Right kidney (tissue), 1 donor: ENCODE results near the gene OGDH.
A peak's percentile ranks its signal among the peaks of the same experiment; 100 is the strongest.

ENCODE experiments used
- DNase-seq: peaks from one replicate; pipeline ENCODE4 v3.0.0-alpha.2; 2016

The OGDH gene

DNA sequence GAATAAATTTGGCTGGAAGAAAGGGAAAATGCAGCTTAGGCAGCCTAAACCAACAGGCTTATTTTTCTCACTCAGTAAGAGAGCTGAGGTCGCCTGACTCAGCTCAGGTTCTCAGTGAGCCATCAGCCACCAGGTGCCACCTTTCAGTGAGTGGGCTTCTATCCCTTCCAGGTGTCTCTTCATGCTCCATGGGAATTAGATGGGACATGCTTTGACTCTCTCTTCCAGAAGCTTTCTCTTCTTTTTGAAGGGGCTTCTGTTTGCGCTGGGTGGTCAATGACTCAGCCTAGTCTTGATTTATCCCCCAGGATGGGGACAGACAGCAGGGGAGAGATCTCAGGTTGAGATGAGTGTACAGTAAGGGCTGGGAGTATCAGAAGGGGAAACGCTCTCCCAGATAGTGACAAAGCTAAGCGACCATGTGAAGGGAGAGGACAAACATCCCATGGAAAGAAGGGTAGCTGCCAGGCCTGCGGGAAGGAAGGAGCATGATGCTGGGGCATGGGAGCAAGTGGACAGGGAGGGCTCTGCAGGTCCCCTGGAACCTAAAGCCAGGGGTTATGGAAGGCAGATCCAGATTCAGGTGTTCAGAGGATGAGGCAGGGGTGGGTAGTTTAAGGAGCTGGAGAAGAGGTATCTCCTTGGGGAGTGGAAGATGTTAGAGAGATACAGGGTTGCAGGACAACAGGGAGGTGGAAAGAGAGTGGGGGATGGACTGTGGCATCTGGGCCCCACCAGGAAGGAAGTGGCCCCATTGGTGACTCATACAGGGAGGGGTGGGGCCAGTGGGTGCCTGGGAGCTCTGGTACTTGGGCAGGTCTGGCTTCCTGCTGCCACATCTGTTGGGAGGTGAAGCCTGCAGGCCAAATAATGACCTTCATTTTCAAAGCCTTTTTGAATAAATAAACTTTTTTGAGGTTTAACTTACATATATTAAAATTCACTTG lies 32.5 kb downstream of the OGDH start:
- no peak for DNase-seq

DNA sequence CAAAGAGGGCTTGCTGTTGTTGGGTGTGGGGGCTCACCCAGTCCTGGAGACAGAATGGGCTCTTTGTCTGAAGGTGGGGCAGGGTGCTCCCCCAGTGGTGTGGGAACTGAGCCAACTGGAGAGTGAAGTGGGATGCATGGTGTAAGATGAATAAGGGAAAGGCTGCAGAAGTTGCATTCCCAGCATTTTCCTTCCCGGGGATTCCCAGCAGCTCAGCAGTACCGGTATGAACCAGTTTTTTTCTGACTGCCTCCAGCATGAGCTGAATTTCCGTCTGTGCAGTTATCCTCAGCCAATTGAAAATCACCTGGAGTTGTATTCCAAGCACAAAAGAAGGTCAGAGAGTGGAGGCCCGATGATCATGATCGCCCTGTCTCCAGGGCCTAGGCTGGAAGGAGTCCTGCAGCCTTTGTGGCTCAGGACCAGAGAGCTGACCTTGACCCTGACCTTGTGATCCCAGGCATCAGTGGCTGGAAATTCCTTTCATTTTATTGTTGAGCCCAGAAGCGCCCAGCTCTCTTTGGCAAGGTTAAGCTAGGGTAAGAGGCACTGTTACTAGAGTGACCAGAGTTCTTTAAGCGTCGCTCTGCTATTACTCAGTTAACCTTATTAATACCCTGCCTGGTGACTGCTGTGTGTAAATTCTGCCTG lies 33.4 kb downstream of the OGDH start:
- DNase-seq: peak; percentile 46

DNA sequence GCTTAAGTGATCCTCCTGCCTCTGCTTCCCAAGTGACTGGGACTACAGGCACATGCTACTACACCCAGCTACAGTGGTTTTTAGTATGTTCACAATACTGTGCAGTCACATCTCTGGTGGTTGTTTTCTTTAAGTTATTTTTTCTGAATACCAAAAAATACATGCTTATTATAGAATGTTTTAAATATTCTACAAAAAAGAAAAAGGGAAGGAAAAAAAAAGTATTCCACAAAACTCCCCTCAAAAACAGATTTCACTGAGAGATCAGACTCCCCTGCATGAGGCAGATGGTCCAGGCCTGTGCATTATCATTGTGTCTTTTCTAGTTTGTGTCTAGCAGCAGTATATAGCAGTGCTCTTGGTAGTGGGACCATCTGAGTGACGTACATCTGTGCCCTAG lies 36.8 kb downstream of the OGDH start:
- DNase-seq: no peak

DNA sequence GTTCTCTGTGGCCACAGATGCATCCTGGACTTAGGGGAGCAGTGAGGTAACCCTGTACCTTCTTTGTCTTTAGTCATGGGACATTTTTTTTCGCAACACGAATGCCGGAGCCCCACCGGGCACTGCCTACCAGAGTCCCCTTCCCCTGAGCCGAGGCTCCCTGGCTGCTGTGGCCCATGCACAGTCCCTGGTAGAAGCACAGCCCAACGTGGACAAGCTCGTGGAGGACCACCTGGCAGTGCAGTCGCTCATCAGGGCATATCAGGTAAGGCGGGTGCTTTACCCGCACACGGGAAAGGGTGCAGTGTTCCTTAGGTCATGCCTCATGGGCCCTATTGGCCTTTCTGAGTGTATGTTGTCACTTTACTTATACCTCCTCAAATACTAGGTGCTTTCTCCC lies 38.8 kb downstream of the OGDH start:
- DNase-seq: no peak

DNA sequence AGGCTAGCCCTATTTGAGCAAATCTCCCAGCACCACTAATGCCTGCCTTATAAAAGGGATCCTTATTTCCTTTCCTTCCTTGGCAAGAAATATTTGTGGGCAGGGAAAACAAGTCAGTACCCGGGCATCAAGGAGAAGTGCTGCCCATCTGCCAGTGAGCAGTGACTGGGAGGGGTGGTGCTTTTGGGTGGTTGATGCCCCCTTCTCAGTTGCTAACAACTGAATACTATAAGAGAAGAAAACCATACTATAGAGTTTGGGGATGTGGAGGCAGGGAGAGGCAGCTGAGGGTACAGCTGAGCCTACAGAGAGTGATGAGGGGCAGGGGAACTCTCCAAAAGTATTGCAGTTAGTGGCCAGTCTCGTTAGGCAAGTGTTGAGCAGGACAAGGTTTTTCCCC lies 39.3 kb downstream of the OGDH start:
- no peak for DNase-seq

DNA sequence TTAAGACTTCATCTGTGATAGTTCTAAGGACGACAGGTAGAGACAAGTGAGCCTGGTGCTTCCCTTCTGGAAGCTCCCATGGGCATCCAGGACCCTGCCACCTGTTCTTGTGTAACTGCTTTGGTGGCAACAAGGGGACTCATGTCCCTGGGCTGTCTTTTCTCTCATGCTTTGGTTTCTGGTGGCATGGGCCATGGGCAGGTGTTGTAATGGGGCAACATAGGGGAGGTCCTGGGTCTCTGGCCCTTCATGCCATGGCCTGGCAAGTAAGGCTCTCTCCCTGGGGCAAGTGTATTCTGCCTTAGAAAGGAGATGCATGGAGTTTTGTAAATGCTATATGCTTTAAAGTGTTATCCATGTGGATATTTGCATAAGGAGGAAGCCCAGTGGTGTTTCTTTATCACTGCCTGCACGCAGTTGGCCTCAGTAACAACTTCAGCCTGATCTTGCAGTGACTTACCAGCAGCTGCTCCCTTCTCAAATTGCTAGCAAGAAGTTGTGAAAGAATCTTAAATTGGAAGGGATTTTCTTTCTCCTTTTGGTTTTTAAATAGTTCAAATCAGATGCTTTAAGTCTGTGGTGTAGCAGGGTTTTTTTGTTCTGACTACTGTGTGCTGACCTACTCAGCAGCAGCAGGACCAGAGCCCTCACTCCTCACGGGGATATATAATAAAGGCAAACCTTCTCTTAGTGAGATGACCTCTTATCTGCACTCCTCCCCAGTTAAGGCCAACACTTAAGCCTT lies 39.9 kb downstream of the OGDH start:
- no peak for DNase-seq

DNA sequence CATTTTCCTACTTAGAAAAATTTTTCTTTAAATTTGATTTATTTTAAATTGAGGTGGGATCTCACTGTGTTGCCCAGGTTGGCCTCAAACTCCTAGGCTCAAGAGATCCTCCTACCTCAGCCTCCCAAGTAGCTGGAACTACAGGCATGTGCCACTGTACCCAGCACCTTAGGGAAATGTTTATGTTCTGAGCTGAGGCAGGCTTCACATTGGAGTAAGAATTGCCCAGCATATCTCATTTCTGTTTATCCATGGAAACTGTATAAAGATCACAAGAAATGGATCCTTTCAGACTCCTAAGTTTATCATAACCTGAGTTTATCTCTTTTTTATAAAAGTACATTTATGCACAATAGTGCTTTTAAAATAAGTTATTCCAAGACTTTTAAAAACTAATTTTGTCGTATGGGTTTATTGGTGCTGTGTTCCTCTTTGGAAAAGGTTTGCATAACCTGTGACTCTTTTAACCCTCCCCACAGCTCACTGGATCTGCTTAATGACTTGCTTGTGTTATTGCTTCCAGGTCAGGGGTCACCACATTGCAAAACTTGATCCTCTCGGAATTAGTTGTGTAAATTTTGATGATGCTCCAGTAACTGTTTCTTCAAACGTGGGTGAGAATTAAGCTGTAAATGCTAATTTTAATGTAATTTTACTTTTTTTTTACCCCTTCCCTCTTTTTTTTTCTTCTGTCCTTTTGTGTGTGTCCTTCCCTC lies 40.7 kb downstream of the OGDH start:
- no peak for DNase-seq

DNA sequence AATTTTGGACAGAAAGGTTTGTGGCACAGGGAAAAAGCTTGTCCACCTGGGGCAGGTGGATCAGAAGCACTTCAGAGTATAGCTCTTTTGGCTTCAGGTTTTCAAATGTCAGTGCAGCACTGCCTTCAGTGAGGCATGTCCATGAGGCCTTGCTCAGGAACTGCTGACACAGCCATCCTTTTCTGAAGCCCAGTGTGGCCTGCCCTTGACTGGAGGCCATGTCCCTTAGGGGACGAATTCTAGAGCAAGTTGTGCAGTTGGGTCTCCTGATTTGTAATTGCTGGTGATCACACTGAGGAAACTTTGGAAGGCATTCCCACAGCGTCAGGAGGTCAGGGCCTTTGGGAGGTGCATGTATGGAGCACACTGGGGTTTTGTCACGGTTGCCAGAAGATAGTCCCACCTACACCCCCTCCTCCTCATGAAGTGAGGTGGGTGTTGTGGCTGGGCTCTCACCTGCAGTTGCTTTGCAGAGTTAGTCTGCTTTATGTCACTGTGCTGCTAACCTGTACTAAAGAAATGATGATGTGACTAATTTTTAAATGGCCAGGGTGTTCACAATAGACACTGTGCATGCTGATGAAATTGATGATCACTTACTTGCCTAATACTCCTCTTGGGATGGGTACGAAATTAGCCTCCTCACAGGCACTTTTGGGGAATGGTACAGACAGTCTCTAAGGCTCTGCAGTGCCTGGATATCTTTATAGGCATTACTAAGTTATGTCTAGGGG lies 41.7 kb downstream of the OGDH start:
- DNase-seq: no peak

DNA sequence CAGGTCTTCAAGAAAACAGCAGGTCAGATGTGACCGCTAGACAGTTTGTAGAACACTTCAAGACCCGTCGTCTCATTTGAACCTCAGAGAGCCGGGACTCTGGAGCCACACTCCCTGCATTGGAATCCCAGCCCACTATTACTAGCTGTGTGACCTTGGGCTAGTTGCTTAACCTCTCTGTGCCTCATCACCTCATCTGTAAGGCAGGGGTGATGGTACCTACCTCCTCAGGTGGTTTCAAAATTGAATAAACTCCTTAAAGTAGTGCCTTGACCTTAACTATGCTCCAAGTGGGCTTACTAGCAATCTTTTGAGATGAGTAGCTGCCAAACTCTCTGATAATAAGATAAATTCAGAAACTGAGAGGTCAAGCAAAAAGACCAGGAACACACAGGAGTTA lies 43.8 kb downstream of the OGDH start:
- no peak for DNase-seq

DNA sequence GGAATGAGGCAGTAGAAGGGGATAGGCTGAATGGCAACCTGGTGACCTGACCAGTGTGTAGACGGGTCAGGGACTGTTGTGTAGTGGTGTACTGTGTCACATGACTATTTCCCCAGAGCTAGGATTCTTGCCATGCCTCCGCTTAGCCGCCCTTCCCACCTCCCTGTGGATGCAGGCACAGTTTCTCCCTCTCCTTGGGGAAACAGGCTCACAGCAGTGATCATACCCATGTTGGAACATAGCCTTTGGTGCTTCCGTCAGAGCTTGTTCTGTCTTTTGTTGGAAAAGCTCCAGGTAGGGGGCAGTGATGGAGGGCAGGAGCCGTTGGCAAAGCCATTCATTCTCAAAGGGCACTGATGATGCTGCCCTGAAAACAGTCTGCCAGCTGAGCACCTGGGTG lies 44.3 kb downstream of the OGDH start:
- no peak for DNase-seq

DNA sequence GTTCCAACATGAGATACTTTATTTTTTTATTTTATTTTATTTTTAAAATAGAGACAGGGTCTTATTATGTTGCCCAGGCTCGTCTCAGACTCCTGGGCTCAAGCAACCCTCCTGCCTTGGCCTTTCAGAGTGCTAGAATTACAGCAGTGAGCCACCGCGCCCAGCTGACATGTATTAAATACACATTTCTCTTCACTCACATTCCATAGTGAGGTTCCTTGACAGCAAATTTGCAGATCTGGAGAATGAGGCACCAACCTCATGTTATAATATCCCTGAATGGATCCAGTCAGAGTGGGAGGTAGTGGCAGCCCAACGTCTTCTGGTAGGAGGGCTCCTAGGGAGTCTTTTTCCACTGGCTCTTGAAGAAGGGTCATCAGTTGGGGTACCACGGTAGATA lies 46.1 kb downstream of the OGDH start:
- no peak for DNase-seq

DNA sequence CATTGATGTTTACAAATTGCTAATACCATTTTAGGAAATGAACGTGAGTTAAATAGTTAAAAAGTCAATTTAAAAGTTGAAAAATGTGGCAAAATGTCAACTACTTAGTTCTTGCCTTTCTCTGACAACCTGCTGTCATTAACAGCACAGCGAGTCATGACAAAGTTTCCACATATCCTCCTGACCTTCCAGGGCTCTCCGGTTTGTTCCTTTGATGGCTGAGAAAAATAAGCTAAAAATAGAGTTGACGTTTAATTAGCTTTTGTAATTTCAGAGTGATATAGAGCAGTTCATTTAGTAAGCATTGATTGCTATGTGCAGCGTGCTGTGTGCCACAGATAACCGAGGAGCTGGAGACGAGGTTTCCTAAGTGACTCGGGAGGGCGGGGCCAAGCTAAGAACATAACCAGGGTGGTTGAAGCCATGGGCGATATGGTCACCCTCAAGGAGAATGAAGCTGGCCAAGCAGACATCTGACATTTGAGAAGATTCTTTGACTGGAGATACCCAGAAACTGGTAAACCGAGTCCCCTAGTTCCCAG lies 47.9 kb downstream of the OGDH start:
- no peak for DNase-seq

DNA sequence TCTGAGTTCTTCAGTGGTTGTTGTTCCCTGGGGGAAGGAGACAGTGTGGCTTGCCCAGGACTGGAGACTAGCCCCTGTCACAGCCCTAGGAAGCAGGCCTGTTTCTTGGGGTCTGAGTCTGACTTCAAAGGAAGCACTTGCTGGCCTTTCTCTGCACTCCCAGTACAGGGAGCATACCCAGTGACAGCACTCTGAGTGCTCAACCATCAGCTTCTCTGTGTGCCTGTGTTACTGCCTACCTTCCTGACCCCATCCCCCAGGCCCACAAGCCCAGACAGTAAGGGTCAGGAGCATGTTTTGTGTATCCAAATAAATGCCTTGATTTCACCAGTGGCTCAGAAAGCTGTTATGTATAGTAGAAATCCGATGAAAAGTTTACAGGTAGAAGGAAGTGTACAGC lies 48.9 kb downstream of the OGDH start:
- DNase-seq: no peak

DNA sequence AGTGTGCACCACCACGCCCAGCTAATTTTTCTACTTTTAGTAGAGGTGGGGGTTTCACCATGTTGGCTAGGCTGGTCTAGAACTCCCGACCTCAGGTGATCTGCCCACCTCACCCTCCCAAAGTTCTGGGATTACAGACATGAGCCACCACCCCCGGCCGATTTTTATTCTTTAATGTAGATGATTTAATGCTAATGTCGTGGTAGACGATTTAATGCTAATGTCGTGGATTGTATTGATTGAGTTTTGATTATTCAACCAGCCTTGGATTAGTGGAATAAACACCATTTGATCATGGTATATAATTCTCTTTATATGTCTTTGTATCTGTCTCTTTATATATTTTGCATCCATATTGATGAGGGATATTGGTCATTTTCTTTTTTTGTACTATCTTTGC lies 52.6 kb downstream of the OGDH start:
- no peak for DNase-seq

DNA sequence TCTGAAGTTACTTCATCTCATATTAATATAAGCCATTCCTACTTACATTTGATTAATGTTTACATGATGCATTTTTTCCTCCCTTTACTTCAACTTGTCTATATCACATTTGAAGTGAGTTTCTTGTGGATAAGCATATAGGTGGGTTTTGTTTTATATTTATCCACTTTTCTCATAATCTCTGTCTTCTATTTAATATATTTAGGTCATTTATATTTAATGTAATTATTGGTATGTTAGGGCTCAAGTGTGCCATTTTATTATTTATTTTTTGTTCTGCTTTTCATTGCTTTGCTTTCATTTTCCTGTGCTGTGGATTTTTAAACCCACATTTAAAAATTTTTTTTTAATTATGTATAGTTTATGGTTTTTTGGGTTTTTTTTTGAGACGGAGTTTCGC lies 54.8 kb downstream of the OGDH start:
- DNase-seq: no peak

DNA sequence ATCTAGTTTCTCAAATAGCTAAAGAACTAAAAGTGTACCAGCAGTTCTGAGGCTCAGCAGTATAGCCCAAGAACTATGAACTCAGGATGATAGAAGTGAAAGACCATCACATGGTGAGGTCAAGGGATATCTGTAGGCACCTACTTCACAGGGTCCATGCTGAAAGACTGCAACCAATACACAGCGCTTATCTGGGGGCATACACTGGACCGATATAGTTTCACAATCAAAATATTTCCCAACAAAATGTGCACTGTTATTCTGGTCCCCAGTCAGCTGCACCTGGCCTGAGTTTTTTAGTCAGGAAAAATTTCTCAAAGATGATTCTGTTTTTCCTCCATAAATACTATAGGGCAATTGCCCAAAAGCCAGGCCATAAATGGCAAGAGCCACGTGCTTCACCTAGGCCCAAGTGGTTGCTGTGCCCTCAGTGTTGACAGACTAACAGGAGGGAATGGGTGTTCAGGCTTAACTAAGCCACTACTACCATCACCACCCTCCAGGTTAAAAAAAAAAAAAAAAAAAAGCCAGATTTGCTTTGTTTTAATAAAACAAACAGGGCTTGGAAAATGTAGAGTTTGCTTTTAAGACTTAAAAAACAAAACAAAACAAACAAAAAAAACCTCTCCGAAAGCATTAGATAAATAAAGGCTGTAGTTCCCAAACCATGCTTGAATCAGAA lies 58.5 kb downstream of the OGDH start:
- no peak for DNase-seq

DNA sequence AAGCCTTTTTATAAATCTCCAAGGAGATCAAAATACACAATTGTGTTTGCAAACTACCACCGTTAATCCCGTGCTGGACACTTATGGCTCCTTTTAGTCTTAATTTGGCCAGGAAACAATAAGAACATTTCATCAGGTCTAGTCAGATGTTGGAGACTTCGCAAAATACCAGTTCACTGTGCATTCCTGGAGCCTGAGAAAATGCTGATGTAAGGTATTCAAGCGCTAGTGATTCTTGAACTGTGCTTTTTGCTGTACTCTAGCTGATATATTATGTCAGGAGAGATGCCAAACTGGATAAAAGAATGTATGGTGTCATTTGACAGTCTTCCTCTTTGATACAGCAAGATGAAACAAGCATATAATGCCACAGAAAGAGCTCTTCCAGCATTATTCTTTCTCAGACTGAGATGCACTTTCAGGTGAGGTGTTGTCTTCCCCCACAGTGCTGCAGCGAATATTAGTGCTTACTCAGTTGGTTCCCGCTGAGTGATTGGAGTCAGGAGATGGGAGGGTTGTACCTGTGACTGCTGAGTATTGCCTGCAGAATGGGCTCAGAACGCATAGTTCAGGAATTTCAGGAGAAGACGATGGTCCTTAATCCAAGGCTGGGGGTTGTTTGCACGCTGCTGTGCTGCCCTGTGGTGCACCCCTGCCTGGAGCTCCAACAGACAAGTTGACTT lies 59.2 kb downstream of the OGDH start:
- DNase-seq: no peak

DNA sequence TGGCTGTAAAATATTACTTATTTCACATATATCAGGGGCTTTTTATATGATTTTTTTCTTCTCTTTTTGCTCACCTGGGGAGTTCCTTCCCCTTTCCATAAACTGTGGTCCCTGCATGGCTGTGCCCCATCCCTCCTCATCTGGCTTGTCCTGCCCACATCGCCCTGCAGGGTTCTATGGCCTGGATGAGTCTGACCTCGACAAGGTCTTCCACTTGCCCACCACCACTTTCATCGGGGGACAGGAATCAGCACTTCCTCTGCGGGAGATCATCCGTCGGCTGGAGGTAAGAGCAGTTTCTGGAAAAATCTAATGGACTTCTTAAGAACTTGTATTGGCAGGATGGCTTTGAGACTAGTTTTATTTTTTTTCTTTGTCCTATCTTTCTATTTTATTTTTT lies 60.1 kb downstream of the OGDH start:
- DNase-seq: no peak

DNA sequence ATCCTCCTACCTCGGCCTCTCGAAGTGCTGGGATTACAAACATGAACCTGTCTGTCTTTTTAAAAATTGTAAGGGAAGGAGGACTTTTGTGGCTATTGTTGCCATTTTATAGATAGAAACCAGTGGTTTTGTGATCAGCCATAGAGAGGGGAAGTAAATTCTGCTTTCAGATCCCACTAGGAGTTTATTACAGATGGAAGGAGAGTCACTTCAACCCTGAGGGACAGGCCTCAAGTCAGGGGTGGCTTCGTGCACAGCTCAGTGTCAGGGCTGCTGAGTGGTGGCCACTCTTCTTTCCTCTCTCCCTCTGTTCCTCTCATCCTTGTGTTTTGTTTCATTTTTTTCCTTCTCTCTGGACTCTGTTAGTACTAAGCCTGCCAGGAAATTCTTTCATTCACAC lies 60.8 kb downstream of the OGDH start:
- no peak for DNase-seq

DNA sequence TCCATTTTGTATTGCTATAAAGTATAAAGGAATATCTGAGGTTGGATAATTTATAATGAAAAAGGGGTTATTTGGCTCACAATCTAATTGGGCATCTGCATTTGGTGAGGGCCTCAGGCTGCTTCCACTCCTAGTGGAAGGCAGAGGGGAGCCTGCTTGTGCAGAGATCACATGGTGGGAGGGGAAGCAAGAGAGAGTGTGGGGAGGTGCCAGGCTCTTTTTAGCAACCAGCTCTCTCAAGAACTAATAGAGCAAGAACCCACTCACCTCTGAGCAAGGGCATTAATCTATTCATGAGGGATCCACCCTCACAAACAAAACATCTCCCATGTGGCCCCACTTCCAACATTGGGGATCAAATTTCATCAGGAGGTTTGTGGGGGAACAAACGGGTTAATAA lies 64.6 kb downstream of the OGDH start:
- DNase-seq: no peak
